Measurements from ENCODE around the gene ATP13A2. TPM values are rescaled to one million over a fixed set of nuclear protein-coding genes. Genes with fewer than 3 reads are reported as not detected.
A peak's percentile ranks its signal among the peaks of the same experiment; 100 is the strongest.

Gene ATP13A2
- total RNA-seq, 1 experiment from 2014 or later: 61.3 TPM

DNA sequence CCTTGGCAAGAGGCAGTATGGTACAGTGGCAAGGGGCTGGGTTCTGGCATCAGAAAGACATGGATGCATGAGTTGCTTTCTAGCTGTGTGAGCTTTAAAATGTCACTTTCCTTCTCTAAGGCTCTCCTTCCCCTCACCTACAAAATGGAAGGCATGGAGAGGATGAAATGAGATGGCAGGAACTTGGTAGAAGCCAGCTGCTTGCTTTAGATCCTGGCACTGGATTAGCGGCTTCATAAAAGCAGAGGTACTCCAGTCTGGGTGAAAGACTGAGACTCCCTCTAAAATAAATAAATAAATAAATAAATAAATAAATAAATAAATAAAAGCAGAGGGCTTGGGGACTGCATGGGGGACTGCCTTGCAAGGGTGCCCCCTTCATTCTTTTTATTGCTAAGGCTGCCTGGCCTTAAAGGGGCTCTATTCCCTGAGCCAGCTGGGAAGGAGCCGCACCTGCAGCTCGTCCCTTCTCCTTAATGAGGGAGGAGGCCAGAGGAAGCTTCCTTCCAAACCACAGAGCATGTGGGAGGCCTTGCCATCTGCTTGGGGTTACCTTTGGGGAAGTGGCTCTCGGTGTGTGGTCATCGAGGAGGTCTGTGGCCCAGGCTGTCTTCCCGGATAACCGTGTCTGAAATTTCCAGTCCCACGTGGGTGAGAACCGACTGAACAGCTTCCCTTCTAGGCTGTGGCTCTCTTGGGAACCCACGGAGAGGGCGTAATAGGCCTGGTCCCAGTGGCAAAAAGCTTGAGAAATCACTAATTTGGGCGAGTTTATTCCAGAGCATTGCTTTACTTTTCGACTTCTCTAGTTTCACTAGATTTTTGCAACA lies 2.0 kb upstream of the ATP13A2 start:
- DNase-seq (ENCODE audit: unreplicated experiment): no peak
- POLR2A ChIA-PET: interaction anchor here (0.6 to 2.0 kb wide), 5 partner anchors 9 to 92 kb away, joined by 3 to 13 read pairs (median 6); partner anchors contain the start of gene CROCC
- H3K9me3 Mint-ChIP-seq (ENCODE audit: unreplicated experiment): no peaks in the 10 kb centered on the region

GRCh38 chr1:17012775-17013490 lies 1.2 kb upstream of the ATP13A2 start:
- peak; percentile 49 for DNase-seq (ENCODE audit: unreplicated experiment)
- no TSS peak for BruUV-seq (replicated peaks)
- H3K27ac Mint-ChIP-seq (ENCODE audit: low read depth, unreplicated experiment): no peak overlapping the region
- H3K4me1 Mint-ChIP-seq (ENCODE audit: insufficient read depth, unreplicated experiment): peaks cover 18% of the 10 kb centered on the region
- no peak overlapping the region for H3K4me3 Mint-ChIP-seq (ENCODE audit: unreplicated experiment)
- POLR2A ChIA-PET: interaction anchor here (0.6 to 2.0 kb wide), 6 partner anchors 9 to 61 kb away, joined by 3 to 13 read pairs (median 4); no protein-coding TSS in a partner anchor
- H3K36me3 Mint-ChIP-seq (ENCODE audit: insufficient read depth, unreplicated experiment): peaks cover 6% of the 10 kb centered on the region
- H3K27me3 Mint-ChIP-seq (ENCODE audit: insufficient read depth, unreplicated experiment): no peaks in the 10 kb centered on the region
- intact Hi-C loops (cut with micrococcal nuclease): loop anchor here (5.0 kb wide), 1 partner anchor 34 kb away; no protein-coding TSS in a partner anchor
- TF ChIP-seq CTCF (IDR thresholded peaks at IDR 0.05; ENCODE audit: unreplicated experiment): no peak
- CTCF ChIA-PET: no interaction called here
- H3K9me3 Mint-ChIP-seq (ENCODE audit: unreplicated experiment): no peaks in the 10 kb centered on the region

More for the DNA sequence above, 2.0 kb upstream of the ATP13A2 start:
- TF ChIP-seq CTCF (IDR thresholded peaks at IDR 0.05; ENCODE audit: unreplicated experiment): no peak
- CTCF ChIA-PET: no interaction called here
- Mint-ChIP-seq H3K4me3 (ENCODE audit: unreplicated experiment) (no peak overlapping the region), H3K36me3 (ENCODE audit: insufficient read depth, unreplicated experiment) (peaks cover 10% of the 10 kb centered on the region), H3K27ac (ENCODE audit: low read depth, unreplicated experiment) (no peak overlapping the region), H3K4me1 (ENCODE audit: insufficient read depth, unreplicated experiment) (peaks cover 18% of the 10 kb centered on the region), H3K27me3 (ENCODE audit: insufficient read depth, unreplicated experiment) (no peaks in the 10 kb centered on the region)
- intact Hi-C loops (cut with micrococcal nuclease): loop anchor here (5.0 kb wide), 1 partner anchor 34 kb away; no protein-coding TSS in a partner anchor
- BruUV-seq (replicated peaks): no TSS peak

- CTCF ChIA-PET: interaction anchor here (0.9 kb wide), 1 partner anchor 35 kb away, joined by 5 read pairs; no protein-coding TSS in a partner anchor
- Mint-ChIP-seq H3K27ac (ENCODE audit: low read depth, unreplicated experiment) (peak overlapping the region; percentile 42), H3K36me3 (ENCODE audit: insufficient read depth, unreplicated experiment) (no peaks in the 10 kb centered on the region)
These were observed 663 bp downstream of the ATP13A2 start for GRCh38 chr1:17011092-17011438.

More at GRCh38 chr1:17011092-17011438, 663 bp downstream of the ATP13A2 start:
- peaks cover 13% of the 10 kb centered on the region for H3K4me1 Mint-ChIP-seq (ENCODE audit: insufficient read depth, unreplicated experiment)
- DNase-seq (ENCODE audit: unreplicated experiment): no peak
- no TSS peak for BruUV-seq (replicated peaks)
- POLR2A ChIA-PET: interaction anchor here (0.8 to 1.1 kb wide), 3 partner anchors 17 to 69 kb away, joined by 3 to 4 read pairs (median 4); no protein-coding TSS in a partner anchor
- no peaks in the 10 kb centered on the region for H3K9me3 Mint-ChIP-seq (ENCODE audit: unreplicated experiment)
- intact Hi-C loops (cut with micrococcal nuclease): loop anchor here (5.0 kb wide), 1 partner anchor 36 kb away; no protein-coding TSS in a partner anchor
- no peak for TF ChIP-seq CTCF (IDR thresholded peaks at IDR 0.05; ENCODE audit: unreplicated experiment)
- peak overlapping the region; percentile 76 for H3K4me3 Mint-ChIP-seq (ENCODE audit: unreplicated experiment)
- no peaks in the 10 kb centered on the region for H3K27me3 Mint-ChIP-seq (ENCODE audit: insufficient read depth, unreplicated experiment)

Data from MCF 10A (cell line).